NB4 (cell line): ENCODE results near the gene ABI1.

Experiments
- CTCF ChIP-seq: IDR thresholded peaks from one replicate; pipeline ENCODE4 v1.5.1; 2012; ENCODE audit warnings: low read depth, low read length
- MAX ChIP-seq: IDR thresholded peaks from 2 replicates; pipeline ENCODE4 v1.6.1; 2011; ENCODE audit warnings: low read depth, low read length
- MYC ChIP-seq: IDR thresholded peaks from 2 replicates; pipeline ENCODE4 v1.6.1; 2011; ENCODE audit warnings: low read depth, low read length
- POLR2A ChIP-seq: IDR thresholded peaks from 2 replicates; pipeline ENCODE4 v1.6.1; 2011; ENCODE audit warnings: mild to moderate bottlenecking; ENCODE audit not compliant: insufficient read length; ENCODE audit errors: extremely low read depth

GRCh38 chr10:26805567-26806245, 55.1 kb downstream of the ABI1 start:
- TF ChIP-seq CTCF (no peak), POLR2A (no peak), MAX (no peak), MYC (no peak)
